ENCODE data around the gene MERTK. TPM values are rescaled to one million over a fixed set of nuclear protein-coding genes. Genes with fewer than 3 reads are reported as not detected.
A peak's percentile ranks its signal among the peaks of the same experiment; 100 is the strongest.

Gene MERTK
- total and polyA plus RNA-seq, 10 of the 15 experiments (the other 5 are each of a cell fraction or from before 2014, with no cell fraction given): 0.13 to 30.6 (median 0.50) TPM

GRCh38 chr2:111930875-111931274 is 32.5 kb downstream of the MERTK start:
- no peaks in the 10 kb centered on the region for H3K27me3 ChIP-seq (replicated peaks in 1 of 2; ENCODE audit: control insufficient read depth in 2 of 2, insufficient read depth in 2 of 2, low read length in 1 of 2)
- no peak overlapping the region for H2AFZ ChIP-seq (ENCODE audit: control insufficient read depth, low read depth, low read length)
- H3K9me3 ChIP-seq (replicated peaks; ENCODE audit: control insufficient read depth, insufficient read depth, low read length): no peaks in the 10 kb centered on the region
- H3K9ac ChIP-seq (ENCODE audit: control insufficient read depth, insufficient read depth, low read length): no peak overlapping the region
- ChIA-PET CTCF (interaction anchor here (0.8 kb wide), 1 partner anchor 20 kb away, joined by 4 read pairs; no protein-coding TSS in a partner anchor), RAD21 (ENCODE audit: unreplicated experiment) (interaction anchor here (1.7 kb wide), 1 partner anchor 31 kb away, joined by 4 read pairs; no protein-coding TSS in a partner anchor), POLR2A (no interaction called here), SMC1A (ENCODE audit: uncharacterized antibody, unreplicated experiment) (interaction anchor here (1.5 kb wide), 1 partner anchor 19 kb away, joined by 3 read pairs; no protein-coding TSS in a partner anchor)
- H3K4me3 ChIP-seq: no peak overlapping the region
- no peak overlapping the region for H3K4me2 ChIP-seq (ENCODE audit: control insufficient read depth, insufficient read depth)
- no peaks in the 10 kb centered on the region; a peak in 1 of 4 replicates for H3K36me3 ChIP-seq (ENCODE audit: control insufficient read depth in 2 of 2, insufficient read depth in 2 of 2, low read length in 1 of 2)
- in situ Hi-C loops (cut with MboI): no loop called here
- FAIRE-seq (no peak), DNase-seq (ENCODE audit: low read depth, low spot score) (peak; percentile 1), ATAC-seq (peak; percentile 88)
- H3K27ac ChIP-seq (ENCODE audit: control insufficient read depth, insufficient read depth): no peak overlapping the region
- no TSS peak for BruUV-seq (replicated peaks)
- intact Hi-C loops (cut with micrococcal nuclease; ENCODE audit: unreplicated experiment): no loop called here
- no peaks in the 10 kb centered on the region for H3K79me2 ChIP-seq (ENCODE audit: control insufficient read depth, insufficient read depth, low read length)
- H4K20me1 ChIP-seq (ENCODE audit: control insufficient read depth, insufficient read depth): no peaks in the 10 kb centered on the region
- WGBS (ENCODE audit: insufficient coverage, insufficient replicate concordance, low lambda C conversion rate, missing lambda C conversion rate): 0% methylated on average over 2 of the region's 2 CpGs
- H3K4me1 ChIP-seq (ENCODE audit: control insufficient read depth, insufficient read depth, low read length): no peaks in the 10 kb centered on the region
- TF ChIP-seq ZNF207 (IDR thresholded peaks at IDR 0.05; ENCODE audit: borderline replicate concordance) (no peak), IKZF2 (IDR thresholded peaks at IDR 0.05) (peak; percentile 54 to 73), CHD1 (IDR thresholded peaks at IDR 0.05; ENCODE audit: low read depth, low read length) (no peak), BCLAF1 (IDR thresholded peaks at IDR 0.05) (no peak), IKZF1 (conservative IDR thresholded peaks at IDR 0.05) (peak; percentile 65), RBBP5 (conservative IDR thresholded peaks at IDR 0.05) (no peak), CEBPZ (IDR thresholded peaks at IDR 0.05; ENCODE audit: low read depth, low read length) (no peak), ZNF24 (IDR thresholded peaks at IDR 0.05) (no peak), MEF2B (IDR thresholded peaks at IDR 0.05; ENCODE audit: partially characterized antibody, poor library complexity, severe bottlenecking) (no peak), NFIC (IDR thresholded peaks at IDR 0.05; ENCODE audit: low read depth, low read length) (peak; percentile 64; the same call in 1 of the 2 replicates), CBX5 (IDR thresholded peaks at IDR 0.05; ENCODE audit: low read depth) (no peak), ETV6 (conservative IDR thresholded peaks at IDR 0.05 in 1 of 2, IDR thresholded peaks at IDR 0.05 in 1 of 2; ENCODE audit: borderline replicate concordance in 1 of 2, low read depth in 1 of 2) (peak in 1 of 2 experiments; percentile 44; a peak in 1 of 4 replicates), E2F4 (IDR thresholded peaks at IDR 0.05; ENCODE audit: low read depth, low read length) (no peak), JUNB (IDR thresholded peaks at IDR 0.05) (peak; percentile 47), NFYA (IDR thresholded peaks at IDR 0.05; ENCODE audit: borderline replicate concordance, low read depth, low read length) (no peak), RELA (IDR thresholded peaks at IDR 0.05; ENCODE audit: borderline replicate concordance, partially characterized antibody) (no peak), SMAD5 (IDR thresholded peaks at IDR 0.05; ENCODE audit: low read depth) (no peak), TCF7 (IDR thresholded peaks at IDR 0.05; ENCODE audit: borderline replicate concordance) (peak; percentile 70), SPI1 (IDR thresholded peaks at IDR 0.05; ENCODE audit: borderline replicate concordance, insufficient read depth, low read depth, low read length) (no peak)

Measured in GM12878 (cell line).